Muscle of back (tissue), 11 donors: ENCODE results near the gene SLC1A2. TPM values are rescaled to one million over a fixed set of nuclear protein-coding genes. Genes with fewer than 3 reads are reported as not detected.
"Not testable (repeated sequence)": the region's sequence is repeated elsewhere in the genome, so short reads cannot be mapped to it uniquely, and the experiment has no call there.

Experiments
- DNase-seq, 3 donors: peaks; one replicate each; pipeline versions ENCODE4 v3.0.0 to v3.0.0-alpha.2; 2013
- polyA plus RNA-seq, 10 donors: library from polyadenylated mRNA; unstranded; fragments of 120-200 nt; gene quantifications; one replicate each; pipeline ENCODE4 v1.2.1, GENCODE V29; 2013; ENCODE audit not compliant: insufficient read length in 10 of 10

Gene SLC1A2
- polyA plus RNA-seq, 10 donors, result 0.21 to 1.5 (median 0.92) TPM

DNA sequence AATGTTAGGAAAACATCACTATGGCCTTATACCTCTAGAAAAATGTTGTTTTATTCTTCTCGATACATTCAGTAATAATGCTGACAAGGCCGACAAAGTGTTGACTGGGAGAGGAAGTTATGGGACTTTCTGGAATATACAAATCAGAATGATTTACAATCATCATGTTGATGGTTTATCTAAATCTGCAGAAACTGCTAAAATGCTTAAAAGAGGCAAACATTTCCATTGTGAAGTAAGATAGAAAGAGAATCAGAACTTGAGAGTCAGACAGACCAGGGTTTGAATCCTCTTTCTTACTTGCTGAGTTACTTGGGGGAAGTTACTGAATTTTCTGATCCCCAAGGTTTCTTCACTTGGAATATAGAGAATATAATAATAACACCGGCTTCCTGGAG is 191.0 kb downstream of the SLC1A2 start:
- no peak for DNase-seq

DNA sequence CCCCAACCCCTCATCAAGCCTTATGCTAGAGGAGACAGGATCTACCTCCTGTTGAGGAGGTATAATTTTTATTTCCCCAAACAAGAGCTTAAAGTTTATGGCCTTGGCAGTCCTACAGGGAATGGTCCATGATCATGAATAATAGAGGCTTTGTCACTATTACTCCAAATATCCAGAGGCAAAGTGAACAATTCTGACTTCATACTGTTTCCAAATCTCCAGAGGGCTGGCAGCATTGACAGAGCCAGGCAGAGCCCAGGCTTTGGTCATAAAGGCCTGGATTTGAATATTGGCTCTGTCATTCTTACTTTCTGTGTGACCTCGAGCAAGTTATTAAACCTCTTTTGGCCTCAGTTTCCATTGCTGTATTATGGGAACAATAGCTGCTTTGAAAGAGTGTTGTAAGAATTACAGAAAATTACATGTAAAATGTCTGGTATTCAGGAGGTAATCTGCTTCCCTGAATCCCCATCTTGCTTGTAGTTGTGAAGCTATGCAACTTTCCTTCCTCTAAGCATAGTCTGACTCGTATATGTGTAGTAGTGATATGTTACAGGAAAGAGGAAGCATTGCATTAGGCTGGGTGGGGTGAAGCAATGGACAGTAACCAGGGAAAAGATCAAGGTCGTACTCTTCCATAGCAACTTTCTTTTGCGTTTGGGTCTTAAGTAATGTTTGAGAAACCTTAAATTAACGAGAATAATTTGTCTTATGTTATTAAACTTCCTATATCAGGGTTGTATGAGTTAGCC is 191.6 kb downstream of the SLC1A2 start:
- no peak for DNase-seq

- not testable (repeated sequence) for DNase-seq
Observed at GRCh38 chr11:35226756-35227155, 192.6 kb downstream of the SLC1A2 start.

DNA sequence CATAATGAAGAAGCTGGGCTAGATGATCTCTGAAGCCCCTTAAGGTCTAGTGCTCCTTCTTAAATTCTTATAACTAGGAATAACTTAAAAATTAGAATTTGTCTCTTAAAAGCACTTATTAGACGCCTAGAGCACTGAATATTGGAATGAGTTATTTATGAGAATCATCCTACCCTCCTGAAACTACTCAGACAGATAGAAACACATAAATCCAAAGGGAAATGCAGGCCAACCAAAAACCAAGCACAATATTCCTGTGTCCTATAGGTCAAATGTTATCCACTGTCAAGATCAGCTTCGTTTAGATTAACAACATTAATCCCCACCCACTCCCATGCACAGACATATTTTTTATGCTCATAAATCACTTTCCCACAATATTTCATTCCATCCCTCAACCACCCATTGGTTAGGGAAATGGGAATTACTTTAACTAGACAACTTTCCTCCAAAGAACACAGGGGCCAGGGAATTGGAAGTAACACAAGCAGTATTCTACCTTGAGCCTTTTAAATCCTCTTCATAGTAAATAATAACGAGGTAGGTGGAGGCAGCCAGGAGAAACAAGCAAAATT is 193.3 kb downstream of the SLC1A2 start:
- no peak for DNase-seq

DNA sequence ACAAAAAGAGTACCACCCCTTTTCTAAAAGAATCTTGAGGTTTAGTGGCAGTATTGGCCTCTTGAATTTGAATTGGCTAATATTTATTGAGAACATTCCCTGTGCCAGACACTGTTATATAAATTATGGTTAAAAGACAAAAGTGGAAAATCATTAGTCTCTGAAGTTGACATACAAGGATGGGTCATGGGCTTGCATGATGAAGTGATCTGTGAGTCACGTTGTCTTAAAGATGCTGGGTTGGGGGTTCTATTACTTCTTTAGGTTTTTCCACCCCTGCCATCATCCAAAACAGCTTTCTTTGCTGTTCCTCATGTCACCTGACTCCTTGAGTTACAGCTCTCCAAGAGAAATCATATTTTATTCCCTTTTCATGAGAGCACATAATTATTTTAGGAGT is 195.4 kb downstream of the SLC1A2 start:
- DNase-seq, result no peak

DNA sequence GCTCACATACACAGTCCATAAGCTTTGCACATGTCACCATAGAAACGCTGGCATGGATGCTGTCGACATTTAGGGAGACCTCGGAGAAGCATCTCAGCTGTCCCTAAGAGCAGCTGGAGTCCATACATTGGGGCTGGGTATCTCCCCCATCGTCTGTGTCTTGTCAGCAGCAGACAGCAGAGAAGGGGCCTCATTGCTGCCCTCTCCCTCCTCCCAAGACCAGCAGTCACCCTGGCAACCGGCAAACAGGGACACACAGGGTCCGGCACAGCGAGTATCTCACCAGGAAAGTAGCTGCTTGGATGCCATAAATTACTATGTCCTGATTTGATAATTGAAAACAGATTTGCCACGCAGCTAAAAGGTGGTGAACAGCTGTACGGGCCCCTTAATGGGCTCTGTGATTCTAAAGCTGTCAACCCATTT is 196.0 kb downstream of the SLC1A2 start:
- DNase-seq, result peak; percentile 81 to 92 (median 86)

GRCh38 chr11:35218956-35219355 is 200.4 kb downstream of the SLC1A2 start:
- no peak for DNase-seq

- no peak for DNase-seq
Observed at GRCh38 chr11:35216962-35217678, 202.2 kb downstream of the SLC1A2 start.

DNA sequence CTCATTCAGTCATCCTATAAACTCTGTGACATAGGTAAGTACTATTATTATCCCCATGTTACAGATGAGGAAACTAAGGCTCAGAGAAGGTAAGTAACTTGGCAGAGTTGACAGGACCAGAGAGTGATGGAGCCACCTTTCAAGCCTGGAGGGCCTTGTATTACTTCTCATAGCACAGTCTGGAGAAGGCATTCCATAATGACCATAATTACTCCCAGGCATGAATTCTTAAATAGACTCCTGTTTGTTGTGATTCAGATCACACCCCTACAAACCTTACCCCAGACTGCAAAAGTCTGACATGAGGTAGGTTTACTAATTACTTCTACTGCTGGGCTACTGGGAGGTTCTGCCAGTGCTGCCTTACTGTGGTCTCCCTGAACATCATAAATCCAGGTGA is 203.4 kb downstream of the SLC1A2 start:
- DNase-seq, result no peak

DNA sequence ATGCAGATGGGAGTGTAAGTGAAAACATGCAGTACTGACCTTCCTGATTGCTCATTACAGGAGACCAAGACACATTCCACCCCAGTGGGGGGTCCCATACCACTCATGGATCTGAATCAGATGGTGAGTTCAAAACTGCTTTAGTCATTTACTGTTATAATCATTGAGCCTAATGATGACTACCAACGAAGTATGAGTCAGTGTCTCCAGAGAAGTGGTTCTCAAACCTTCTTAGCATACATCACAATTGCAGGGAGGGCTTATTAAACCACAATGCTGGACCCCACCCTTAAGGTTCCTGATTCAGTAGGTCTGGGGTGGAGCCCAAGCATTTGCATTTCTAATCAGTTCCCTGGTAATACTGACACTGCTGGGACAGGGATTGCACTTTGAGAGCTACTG is 204.6 kb downstream of the SLC1A2 start:
- DNase-seq, result peak in 1 of 3 donors; percentile 97

- no peak for DNase-seq
Observed at GRCh38 chr11:35214226-35214770, 205.1 kb downstream of the SLC1A2 start.

DNA sequence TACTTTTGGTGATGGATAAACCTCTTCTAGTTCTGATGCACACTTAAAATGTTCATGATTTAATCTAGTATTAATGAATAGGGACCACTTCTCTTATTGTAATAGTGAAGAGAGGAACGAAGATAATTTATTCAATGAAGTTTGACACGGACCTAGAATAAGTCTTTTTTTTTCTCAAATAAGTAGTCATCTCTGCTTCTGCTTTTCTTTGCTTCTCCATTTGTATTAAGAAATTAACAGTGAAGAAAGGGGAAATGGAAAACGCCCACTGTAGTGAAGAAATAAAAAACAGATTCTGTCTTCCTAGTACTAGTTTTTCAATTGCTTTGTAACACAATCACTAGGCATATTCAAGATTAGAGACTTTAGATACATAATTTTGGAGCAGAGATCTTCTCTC is 207.4 kb downstream of the SLC1A2 start:
- DNase-seq, result no peak

- DNase-seq, result no peak
Observed at GRCh38 chr11:35210876-35211546, 208.3 kb downstream of the SLC1A2 start.

- DNase-seq, result no peak
Observed at GRCh38 chr11:35208795-35209194, 210.6 kb downstream of the SLC1A2 start.

DNA sequence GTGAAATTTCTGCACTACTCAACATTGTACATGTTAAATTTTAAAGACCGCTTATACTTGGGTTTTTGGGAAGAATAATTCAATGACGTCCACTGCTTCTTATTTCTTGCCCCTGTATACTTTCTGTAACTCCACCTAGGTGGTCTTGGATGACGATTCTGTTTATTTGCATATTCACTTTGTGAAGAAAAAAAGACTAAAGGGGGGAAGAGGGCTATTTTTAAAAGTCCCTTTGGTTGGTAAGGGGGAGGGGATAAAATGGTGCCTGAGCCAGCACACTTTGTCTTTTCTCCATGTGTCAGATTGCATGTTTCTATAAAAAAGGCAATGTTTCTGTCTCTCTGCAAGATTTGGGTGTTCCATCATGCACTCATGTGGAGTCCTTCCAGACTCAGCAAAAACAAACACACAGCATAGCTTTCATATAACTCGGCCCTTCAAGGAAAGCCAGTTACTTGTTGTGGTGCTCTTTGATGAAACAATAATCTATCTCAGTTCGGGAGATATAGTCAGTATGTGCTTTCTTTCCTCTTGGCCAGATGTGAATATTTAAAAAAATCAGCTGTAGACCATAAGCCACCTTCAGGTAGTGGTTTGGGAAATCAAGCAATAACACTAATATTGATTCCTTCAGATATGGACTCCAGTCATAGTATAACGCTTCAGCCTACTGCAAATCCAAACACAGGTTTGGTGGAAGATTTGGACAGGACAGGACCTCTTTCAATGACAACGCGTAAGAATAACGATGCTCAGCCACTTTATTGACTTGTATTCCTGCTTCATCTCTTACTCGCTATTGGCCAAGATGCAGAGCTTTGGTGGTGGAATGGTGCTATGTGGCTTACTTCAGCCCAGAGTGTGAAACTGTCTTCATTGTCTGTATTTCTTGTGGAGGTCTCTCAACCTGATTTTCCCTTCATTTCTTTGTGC is 211.6 kb downstream of the SLC1A2 start:
- no peak for DNase-seq

GRCh38 chr11:35206616-35207015 is 212.7 kb downstream of the SLC1A2 start:
- no peak for DNase-seq

GRCh38 chr11:35204614-35205013 is 214.7 kb downstream of the SLC1A2 start:
- no peak for DNase-seq
